Left lung (tissue), 10 donors: Measurements from ENCODE around the gene ARSB. TPM values are rescaled to one million over a fixed set of nuclear protein-coding genes. Genes with fewer than 3 reads are reported as not detected.

Experiments used
- ATAC-seq: fragments of 200-7000 bp; cut with Tn5 transposase; one replicate; pipeline ENCODE4 v1.9.1; 2020; ENCODE audit warnings: moderate library complexity
- DNase-seq, 4 donors: peaks; one replicate each; pipeline ENCODE4 v3.0.0-alpha.2; 2013 to 2020
- H3K27ac ChIP-seq, 2 donors: fragments of 200-600 bp; sonication (generic) in 1 of 2; one replicate each; pipeline versions ENCODE4 v1.5.0 to v1.8.0; 2020 to 2021
- H3K27me3 ChIP-seq, 2 donors: fragments of 200-600 bp; sonication (generic) in 1 of 2; one replicate each; pipeline versions ENCODE4 v1.5.0 to v1.8.0; 2020 to 2021
- H3K36me3 ChIP-seq, 2 donors: fragments of 200-600 bp; sonication (generic) in 1 of 2; one replicate each; pipeline versions ENCODE4 v1.5.0 to v1.8.0; 2020 to 2021
- H3K4me1 ChIP-seq, 2 donors: fragments of 200-600 bp; one replicate each; pipeline ENCODE4 v1.8.0; 2021
- H3K4me3 ChIP-seq, 2 donors: fragments of 200-600 bp; sonication (generic) in 1 of 2; one replicate each; pipeline versions ENCODE4 v1.5.0 to v1.8.0; 2020 to 2021; ENCODE audit warnings: mild to moderate bottlenecking in 1 of 2
- H3K9me3 ChIP-seq, 2 donors: fragments of 200-600 bp; sonication (generic) in 1 of 2; one replicate each; pipeline versions ENCODE4 v1.5.0 to v1.8.0; 2020 to 2021
- CTCF ChIP-seq, 2 donors: fragments of 200-600 bp; sonication (generic) in 1 of 2; IDR thresholded peaks; one replicate each; pipeline versions ENCODE4 v1.5.0 to v1.8.0; 2021; ENCODE audit warnings: antibody characterized with exemption in 2 of 2
- intact Hi-C, 2 donors: fragments of 100-400 bp; cut with DNase I; formaldehyde crosslinking; loops; one replicate each; pipeline versions ENCODE4 v1.11.2 to v1.14.2; 2022
- polyA plus RNA-seq, 6 donors: library from polyadenylated mRNA; unstranded; fragments of 120-200 nt; gene quantifications; one replicate each; pipeline ENCODE4 v1.2.1, GENCODE V29; 2013; ENCODE audit not compliant: insufficient read length in 6 of 6
- total RNA-seq, 2 donors: library from RNA; stranded (reverse); fragmentation: NEBNext Ultra II Directional; extraction: Animal tissue kit (Norgen Biotek cat#: 25700); gene quantifications; one replicate each; pipeline ENCODE4 v1.2.1, GENCODE V29; 2021
- donor health status: DM: no; HTN: yes; CAD: no.
- donor health status: DM: no; HTN: no; CAD: no.

Gene ARSB
- total and polyA plus RNA-seq, 8 donors = 13.2 to 26.0 (median 16.8) TPM

DNA sequence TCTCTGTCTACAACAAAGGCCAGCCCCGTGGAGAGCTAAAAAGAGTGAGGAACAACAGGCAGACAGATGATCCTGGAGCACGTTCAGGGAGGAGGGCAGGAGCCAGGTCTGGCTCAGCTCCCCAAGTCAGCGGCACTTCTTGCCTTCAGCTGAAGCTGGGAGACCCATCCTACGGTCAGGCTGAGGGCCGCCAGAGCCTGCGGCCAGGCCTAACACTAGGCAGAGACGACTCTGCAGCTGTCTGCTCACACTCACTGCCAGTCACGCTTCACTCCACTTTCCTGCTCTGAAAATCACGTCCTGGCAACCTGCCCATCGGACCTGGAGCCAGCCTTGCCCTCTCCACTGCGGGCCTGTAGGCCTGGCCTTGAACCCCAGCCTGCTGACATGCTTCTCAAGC is 175.7 kb downstream of the ARSB start:
- DNase-seq = no peak

GRCh38 chr5:78808818-78809217 is 176.3 kb downstream of the ARSB start:
- DNase-seq = no peak
- no peak for TF ChIP-seq CTCF (IDR thresholded peaks at IDR 0.05)
- ATAC-seq = no peak
- Histone ChIP-seq H3K4me1 (no peaks in the 10 kb centered on the region), H3K36me3 (no peaks in the 10 kb centered on the region), H3K4me3 (no peak overlapping the region), H3K27ac (no peak overlapping the region), H3K27me3 (no peaks in the 10 kb centered on the region), H3K9me3 (no peaks in the 10 kb centered on the region)
- intact Hi-C loops = no loop called here

More for the DNA sequence above, 175.7 kb downstream of the ARSB start:
- intact Hi-C loops = no loop called here
- TF ChIP-seq CTCF (IDR thresholded peaks at IDR 0.05) = no peak
- H3K9me3 ChIP-seq = no peaks in the 10 kb centered on the region
- H3K27me3 ChIP-seq = no peaks in the 10 kb centered on the region
- ATAC-seq = no peak
- no peak overlapping the region for H3K27ac ChIP-seq
- no peaks in the 10 kb centered on the region for H3K4me1 ChIP-seq
- no peak overlapping the region for H3K4me3 ChIP-seq
- H3K36me3 ChIP-seq = no peaks in the 10 kb centered on the region

GRCh38 chr5:78808380-78808779 is 176.7 kb downstream of the ARSB start:
- no peaks in the 10 kb centered on the region for H3K9me3 ChIP-seq
- DNase-seq (no peak), ATAC-seq (no peak)
- H3K4me1 ChIP-seq = no peaks in the 10 kb centered on the region
- no peak overlapping the region for H3K4me3 ChIP-seq
- H3K27me3 ChIP-seq = no peaks in the 10 kb centered on the region
- H3K36me3 ChIP-seq = no peaks in the 10 kb centered on the region
- no peak overlapping the region for H3K27ac ChIP-seq
- intact Hi-C loops = no loop called here
- no peak for TF ChIP-seq CTCF (IDR thresholded peaks at IDR 0.05)

- intact Hi-C loops = no loop called here
- H3K4me3 ChIP-seq = no peak overlapping the region
- no peaks in the 10 kb centered on the region for H3K27me3 ChIP-seq
- H3K27ac ChIP-seq = no peak overlapping the region
- DNase-seq = no peak
- no peaks in the 10 kb centered on the region for H3K36me3 ChIP-seq
- TF ChIP-seq CTCF (IDR thresholded peaks at IDR 0.05) = no peak
- no peaks in the 10 kb centered on the region for H3K9me3 ChIP-seq
- H3K4me1 ChIP-seq = no peaks in the 10 kb centered on the region
- no peak for ATAC-seq
Observed at GRCh38 chr5:78806544-78806943, 178.6 kb downstream of the ARSB start.

GRCh38 chr5:78805474-78806124 is 179.5 kb downstream of the ARSB start:
- Histone ChIP-seq H3K4me3 (no peak overlapping the region), H3K9me3 (no peaks in the 10 kb centered on the region), H3K27ac (no peak overlapping the region), H3K27me3 (no peaks in the 10 kb centered on the region), H3K4me1 (no peaks in the 10 kb centered on the region), H3K36me3 (no peaks in the 10 kb centered on the region)
- intact Hi-C loops = no loop called here
- no peak for TF ChIP-seq CTCF (IDR thresholded peaks at IDR 0.05)
- ATAC-seq (no peak), DNase-seq (no peak)
